GM19452 (cell line): ENCODE results near the gene PKD1L1.
"Not testable (repeated sequence)": the region's sequence is repeated elsewhere in the genome, so short reads cannot be mapped to it uniquely, and the experiment has no call there.

Experiments used
- ATAC-seq: cut with Tn5 transposase; IDR thresholded peaks from one replicate; pipeline ENCODE4 v1.9.1; 2021; ENCODE audit not compliant: unreplicated experiment

Gene PKD1L1

GRCh38 chr7:47937711-47938573, 10.3 kb downstream of the PKD1L1 start:
- peak; percentile 60 for ATAC-seq

DNA sequence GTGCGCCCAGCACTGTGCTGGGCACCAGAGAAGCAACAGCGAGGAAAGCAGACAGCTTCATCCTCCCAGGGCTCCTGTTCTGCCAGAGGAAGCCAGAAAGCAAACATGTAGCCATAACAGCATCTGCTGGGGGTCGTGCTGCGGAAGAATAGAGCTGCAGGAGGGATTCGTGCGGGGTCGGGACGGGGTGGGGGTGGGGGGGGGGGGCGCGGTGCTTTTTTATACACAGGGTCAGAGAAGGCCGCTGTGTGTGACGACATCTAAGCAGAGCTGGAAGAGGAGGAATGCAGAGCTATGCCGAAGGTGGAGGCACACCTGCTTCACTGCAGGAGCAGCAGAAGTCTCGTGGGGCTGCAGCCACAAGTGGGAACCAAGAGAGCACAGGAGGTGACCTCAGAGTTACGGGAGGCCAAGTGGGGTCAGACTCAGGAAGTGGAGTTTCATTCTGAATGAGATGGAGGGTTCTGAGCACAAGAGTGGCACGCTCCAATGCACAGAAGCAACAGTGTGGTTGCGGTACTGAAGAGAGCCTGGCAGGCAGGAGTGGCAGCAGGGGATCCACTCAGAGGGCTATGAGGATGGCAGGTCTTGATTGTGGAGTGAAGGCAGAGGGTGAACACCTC, 11.1 kb downstream of the PKD1L1 start:
- ATAC-seq, result peak; percentile 90

- ATAC-seq, result no peak
Observed at GRCh38 chr7:47936323-47936722, 11.9 kb downstream of the PKD1L1 start.

DNA sequence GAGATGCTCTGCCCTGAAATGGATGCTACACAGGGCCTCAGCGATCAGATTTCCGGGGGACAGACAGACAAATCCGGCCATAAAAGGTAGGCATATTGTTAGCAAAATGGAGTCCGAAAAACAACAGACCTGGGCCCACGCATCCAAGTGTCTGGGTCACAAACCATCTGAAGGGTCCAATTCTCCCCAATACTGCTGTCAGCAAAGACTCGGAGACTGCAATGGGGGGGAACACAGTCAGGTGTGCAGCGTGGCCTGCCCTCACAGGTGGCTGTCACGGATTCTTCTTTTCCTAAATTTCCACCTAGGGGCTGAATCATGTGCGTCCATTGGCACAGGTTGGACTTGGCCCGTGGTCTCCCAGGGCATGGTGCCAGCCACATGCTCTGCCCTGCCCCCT, 12.9 kb downstream of the PKD1L1 start:
- no peak for ATAC-seq

DNA sequence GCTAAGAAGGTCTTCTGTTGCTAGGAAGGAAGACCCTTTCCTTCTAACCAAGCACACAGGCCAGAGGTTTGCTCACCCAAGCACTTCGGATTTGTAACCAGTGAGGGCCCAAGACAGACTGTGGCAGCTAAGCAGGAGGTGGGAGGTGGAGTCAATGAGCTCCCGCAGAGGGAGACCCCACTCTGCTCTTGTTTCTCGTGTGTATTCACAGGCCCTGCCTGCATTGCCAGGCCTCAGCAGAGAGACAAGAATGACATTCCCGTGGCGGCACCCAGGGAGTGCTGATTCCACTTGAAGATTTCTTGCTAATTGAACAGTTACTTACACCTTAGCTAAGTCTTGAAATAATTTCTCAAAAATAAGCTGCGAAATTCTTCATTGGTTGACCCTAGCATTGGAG, 13.4 kb downstream of the PKD1L1 start:
- ATAC-seq, result no peak

DNA sequence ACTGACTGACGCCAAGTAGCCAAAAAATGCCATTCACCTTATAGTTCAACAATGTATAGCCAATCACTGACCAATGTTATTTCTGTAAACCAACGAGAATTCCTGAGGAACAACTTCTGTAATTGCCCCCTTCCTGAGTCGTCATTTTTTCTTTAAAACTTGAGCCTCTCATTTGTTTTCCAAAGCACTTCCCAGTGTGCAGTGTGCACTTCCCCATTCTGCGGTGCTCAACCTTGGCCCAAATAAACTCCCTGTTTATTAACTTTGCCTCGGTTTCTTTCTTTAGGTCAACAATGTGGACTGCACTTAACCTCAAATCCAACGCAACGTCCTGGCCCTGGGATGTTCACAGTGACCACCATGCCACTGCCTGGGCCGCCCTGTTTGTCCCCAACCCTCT, 15.1 kb downstream of the PKD1L1 start:
- no peak for ATAC-seq

DNA sequence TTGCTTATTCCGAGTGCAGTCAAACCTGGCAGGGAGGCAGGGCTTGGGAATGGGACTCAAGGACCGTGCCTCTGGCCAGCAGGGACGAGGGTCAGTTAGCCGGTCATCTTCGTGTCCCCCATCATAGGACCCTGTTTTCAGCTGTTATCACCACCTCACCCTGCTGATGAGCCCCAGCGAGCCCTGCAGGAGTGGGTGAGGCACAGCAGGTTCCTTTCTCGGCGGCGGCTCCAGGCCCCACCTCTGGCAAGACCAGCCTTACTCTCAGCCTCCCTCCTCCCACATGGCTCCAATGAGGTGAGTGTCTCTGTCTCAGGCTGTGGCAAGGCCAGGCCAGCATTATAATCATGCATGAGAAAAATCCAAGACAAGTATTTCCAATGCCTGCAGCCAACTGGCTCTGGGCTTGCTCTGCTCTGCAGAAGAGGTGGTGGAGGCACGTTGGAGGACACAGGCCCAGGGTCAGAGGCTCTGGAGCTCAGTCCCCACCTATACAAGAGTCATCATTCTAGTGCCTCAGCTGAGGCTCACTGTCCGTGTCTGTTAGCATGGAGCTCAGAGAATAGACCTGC, 15.7 kb downstream of the PKD1L1 start:
- no peak for ATAC-seq

DNA sequence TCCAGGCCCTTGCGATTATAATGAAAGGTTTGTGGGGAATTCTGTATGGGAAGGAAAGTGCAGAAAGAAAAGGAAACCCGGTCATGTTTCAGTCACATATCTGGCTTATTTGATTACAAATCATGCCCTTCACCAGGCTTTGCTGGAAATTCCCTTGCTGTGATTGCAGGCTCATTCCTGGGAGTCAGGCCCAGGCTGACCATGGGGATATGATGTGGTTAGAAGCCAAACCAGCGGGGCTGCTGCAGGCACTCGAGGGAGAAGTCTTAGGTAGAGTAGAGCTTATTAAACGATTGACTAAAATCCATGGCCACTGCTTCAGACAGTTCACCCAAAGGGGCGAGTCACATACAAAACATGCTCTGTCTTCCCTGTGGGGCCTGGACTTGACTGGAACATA, 16.2 kb downstream of the PKD1L1 start:
- ATAC-seq, result no peak

DNA sequence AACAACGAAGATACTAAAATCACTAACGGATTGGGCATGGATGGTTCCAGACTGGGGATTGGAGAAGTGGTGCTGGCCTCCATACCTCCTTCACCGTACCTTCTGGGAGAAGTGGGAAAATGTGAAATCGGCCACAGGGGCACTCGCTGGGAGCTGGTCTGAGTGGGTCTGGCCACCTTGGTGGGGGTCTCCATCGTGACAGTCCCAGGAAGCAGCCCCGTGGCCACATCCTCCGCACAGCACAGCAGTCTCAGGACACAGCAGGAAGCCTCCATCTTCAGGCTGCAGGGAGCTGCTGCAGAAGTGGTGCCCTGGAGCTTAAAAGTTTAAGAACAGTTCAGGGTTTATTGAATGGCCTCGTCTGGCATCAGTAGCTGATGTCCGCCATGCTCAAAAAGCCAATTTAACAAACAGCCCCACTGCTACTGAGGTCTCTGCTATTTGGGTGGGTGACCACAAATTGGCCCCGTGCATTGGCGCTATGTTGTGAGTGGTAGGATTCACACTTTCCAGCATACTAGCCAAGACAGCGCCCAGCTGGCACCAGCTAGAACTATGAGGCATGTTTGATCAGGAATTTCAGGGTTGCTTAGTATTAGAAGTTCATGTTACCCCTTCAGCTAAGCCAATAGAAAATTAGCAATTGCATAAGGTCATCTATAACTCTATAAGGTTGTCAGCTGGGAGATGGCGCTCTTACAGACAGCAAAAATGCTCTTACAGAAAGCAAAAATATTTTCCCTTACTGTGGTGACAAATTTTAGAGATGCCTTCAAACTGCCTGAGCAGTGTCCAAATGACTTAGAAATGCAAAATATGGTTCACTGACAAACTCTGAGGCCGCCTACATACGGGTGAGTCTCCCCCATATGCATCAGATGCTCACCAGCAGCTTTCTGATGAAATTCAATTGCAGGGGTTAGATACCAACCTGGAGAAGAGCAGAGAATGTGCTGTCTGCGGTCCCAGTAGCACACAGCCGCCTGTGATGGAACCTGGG, 17.0 kb downstream of the PKD1L1 start:
- no peak for ATAC-seq

DNA sequence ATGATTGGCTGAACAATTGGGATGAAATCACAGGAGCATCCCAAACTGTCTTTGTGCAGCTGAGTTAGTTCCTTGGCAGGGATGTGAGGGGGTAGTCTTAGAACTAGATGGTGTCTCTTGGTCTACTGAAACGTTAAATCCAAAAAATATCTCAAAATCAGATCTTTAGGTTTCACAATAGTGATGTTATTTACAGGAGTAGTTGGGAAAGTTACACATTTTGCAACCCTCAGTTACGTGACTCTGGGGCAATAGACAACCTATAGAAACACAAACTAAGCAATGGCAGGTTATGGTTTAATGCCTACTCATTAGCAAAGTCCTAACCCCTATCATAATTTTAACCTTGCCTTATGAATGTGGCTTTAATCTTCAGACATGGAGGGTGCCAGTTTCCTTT, 24.0 kb downstream of the PKD1L1 start:
- ATAC-seq, result no peak

DNA sequence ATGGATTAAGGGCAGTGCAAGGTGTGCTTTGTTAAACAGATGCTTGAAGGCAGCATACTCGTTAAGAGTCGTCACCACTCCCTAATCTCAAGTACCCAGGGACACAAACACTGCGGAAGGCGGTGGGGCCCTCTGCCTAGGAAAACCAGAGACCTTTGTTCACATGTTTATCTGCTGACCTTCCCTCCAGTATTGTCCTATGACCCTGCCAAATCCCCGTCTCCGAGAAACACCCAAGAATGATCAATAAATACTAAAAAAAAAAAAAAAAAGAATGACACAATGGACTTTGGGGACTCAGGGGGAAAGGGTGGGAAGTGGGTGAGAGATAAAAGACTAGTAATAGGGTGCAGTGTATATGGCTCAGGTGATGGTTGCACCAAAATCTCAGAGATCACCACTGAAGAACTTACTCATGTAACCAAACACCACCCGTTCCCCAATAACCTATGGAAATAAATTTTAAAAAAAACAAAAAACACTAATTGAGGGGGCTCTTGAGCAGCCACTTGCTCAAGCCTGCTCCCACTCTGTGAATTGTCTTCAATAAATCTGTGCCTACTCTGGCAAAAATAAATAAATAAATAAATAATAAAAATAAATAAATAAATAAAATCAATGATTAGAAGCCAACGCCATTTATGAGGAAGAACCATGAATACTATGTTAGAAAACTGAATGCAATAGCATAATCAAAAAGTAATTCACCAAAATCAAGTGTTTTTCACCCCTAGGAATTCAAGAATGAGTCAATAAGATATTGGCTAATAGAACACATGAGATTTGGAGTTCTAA, 25.0 kb downstream of the PKD1L1 start:
- not testable (repeated sequence) for ATAC-seq

DNA sequence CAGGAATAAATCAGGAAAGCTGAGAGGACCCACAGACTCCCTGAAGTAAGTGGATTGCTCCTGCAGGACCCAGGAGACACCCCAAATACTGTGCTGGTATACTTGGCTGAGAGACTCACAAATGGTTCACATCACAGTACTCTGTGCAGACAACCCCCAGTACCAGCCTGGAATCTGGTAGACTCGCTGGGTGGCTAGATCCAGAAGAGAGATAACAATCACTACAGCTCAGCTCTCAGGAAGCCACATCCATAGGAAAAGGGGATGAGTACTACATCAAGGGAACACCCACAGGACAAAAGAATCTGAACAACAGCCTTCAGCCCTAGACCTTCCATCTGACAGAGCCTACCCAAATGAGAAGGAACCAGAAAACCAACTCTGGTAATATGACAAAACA, 31.8 kb downstream of the PKD1L1 start:
- ATAC-seq, result not testable (repeated sequence)

DNA sequence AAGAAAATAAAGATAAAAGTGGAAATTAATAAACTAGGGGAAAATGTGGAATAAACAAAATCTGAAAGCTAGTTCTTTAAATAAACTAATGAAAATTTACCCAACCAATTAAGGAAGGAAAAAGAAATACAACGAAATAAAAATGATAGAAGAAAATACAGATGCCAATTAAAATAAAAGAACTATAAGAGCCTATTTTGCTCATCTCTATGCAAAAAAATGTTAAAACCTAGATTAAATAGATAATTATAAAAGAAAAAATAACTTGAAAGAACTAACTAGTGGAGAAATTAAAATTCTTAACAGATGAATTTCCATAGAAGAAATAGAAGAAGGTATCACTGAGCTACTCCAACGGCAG, 32.7 kb downstream of the PKD1L1 start:
- no peak for ATAC-seq

DNA sequence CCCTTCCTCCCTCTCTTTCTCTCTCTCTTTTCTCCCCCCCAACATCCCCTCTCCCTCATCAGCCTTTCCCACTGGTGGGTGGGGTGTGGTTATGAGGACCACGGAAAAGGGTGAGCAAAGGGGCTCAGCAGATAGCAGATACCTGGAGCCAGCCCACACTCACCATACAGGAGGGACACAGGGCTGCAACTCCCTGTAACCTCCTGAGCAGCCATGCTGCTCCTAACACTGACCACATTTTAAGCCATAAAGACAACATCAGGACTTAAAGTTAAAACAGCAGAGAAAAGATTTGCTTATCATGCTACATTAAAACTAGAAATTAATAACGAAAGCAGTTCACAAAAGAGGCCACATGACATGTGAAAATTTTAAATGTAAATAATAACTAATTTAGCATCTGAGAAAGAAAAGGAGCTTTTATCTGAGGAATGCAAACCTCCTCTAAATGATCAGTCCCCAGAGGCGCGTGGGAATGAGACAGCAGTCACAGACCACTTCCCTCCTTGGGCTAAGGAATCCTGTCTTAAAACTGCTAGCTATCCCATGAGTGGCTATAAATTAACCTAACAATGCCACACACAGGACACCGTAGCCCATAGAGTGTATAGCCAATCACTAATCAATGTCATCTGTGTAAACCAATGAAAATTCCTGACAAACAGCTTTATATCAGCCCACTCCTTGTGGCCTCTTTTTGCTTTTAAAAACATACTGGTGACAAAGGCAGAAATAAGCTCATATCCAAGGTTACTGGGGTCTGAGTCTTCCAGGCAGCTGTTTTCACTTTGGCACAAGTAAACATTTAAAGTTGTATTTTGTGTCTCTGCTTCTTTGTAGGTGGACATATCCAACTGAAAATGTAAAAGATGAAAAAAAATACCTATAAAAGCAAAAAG, 33.3 kb downstream of the PKD1L1 start:
- no peak for ATAC-seq

- ATAC-seq, result no peak
Observed at GRCh38 chr7:47912332-47912731, 35.9 kb downstream of the PKD1L1 start.

- ATAC-seq, result no peak
Observed at GRCh38 chr7:47908720-47909119, 39.5 kb downstream of the PKD1L1 start.

DNA sequence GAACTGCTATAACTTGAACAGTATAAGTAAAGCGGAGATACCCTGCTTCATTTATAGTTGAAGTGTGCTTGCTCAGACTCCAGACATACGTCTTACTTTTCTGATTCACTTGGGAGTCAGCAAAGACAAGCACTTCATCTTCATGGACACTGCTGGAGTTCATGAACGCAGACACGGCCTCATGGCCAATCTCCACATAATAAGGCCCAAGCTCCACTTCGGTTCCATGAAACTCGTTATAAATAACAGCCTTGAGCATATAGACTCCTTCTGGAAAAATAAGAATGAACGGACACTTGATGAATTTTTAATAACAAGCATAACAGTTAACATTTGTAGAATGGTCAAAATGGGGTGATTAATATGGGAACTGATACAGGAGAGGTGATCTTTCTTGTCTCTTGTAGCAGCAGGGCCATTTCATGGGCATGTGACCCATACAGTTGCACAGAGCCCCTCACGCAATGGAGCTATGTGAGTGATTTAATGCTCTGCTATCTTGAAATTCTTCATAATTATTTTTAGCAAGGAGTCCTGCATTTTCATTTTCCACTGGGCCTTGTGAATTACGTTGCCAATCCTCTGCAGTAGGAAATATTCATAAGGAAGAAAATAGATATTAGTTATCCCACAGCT, 40.2 kb downstream of the PKD1L1 start:
- ATAC-seq, result no peak

- no peak for ATAC-seq
Observed at GRCh38 chr7:47906883-47907282, 41.4 kb downstream of the PKD1L1 start.
